ENCODE measurements around the gene FRS3.
"Not testable (repeated sequence)": the region's sequence is repeated elsewhere in the genome, so short reads cannot be mapped to it uniquely, and the experiment has no call there.

FRS3 gene

DNA sequence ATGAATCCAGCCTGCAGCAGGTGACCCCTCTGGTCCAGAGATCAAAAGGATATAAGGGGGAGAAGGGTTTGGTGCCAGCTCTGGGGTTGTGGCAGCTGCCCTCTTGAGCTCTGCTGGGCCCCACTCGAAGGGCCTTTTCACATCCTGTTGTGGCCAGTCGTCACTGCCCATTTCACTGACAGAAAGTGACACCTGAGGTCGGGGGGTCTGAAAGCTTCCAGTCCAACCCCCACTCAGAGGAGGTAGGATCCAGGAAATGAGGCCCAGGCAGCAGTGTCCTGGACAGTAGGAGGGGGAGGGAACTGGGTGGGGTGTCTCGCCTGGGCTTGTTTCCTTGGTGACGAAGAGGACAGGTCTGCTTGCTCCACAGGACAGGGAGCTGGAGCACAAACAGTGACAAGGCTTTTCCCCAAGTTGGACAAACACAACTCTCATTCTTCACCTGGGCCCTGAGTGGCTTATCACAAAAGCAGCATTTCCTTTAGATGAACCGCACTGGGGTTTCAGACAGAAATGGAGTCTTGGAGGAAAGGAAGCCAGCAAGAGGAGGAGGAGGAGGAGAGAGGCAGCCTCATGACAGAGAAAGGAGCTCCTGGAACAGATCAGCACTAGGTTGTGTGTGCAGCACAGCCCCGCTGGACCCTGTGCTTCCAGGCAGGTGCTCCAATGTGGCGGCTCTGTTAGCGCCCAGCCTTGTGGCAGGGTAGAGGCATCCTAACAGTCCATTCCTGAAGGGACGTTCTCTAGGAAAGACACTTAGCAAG is 11.0 kb downstream of the FRS3 start:
- DNase-seq = no peak

DNA sequence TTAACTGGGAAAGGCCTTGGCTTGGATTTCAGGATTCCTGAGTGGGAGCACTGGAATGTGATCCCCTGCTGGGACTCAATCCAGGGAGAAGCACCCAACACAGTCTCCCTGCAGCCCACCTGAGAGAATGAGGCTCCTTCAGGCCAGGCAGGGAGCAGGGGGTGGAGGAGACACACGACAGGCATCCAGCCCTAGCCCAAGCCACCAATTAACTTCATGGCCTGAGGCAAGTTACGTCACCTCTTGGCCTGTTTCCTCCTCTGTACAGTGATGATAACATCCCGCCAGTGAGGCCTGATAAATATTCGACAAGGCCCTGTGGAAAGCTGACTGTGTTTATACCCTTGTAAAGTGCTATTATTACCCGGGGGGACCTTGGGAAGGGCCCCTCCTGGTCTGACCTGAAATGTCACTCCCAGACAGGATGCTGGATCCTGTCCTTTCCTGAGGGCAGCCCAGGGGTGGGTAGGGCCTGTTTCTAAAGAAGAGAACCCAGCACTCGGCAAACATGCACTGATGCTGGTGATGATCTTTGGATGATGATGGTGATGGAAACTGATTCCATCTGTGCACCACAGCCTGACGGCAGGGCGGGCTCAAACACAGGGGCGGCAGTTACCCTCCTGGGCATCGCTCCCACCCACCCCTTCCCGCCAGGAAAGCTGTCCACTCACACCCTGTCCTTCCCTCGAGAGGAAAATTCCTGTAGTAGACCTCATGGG is 12.4 kb downstream of the FRS3 start:
- no peak for DNase-seq

DNA sequence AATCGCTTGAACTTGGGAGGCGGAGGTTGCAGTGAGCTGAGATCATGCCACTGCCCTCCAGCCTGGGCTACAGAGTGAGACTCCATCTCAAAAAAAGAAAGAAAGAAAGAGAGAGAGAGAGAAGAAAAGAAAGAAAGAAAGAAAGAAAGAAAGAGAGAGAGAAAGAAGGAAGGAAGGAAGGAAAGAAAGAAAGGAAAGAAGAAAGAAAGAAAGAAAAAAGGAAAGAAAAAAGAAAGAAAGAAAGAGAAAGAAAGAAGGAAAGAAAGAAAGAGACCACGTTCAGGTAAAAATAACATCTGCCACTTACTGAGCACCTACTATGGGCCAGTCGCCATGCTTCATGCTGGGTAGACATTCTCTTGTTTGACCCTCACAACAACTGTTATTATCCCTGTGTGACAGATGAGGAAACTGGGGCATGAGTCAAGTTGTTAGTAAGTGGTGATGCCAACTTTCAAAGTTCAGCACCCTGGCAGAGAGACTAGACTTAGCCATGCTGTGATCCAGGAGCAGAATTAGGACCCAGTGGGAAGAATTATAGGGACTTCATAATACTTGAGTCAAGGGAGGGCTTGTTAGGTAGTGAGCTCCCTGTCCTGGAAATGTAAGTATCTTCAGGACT is 13.5 kb downstream of the FRS3 start:
- not testable (repeated sequence) for DNase-seq

DNA sequence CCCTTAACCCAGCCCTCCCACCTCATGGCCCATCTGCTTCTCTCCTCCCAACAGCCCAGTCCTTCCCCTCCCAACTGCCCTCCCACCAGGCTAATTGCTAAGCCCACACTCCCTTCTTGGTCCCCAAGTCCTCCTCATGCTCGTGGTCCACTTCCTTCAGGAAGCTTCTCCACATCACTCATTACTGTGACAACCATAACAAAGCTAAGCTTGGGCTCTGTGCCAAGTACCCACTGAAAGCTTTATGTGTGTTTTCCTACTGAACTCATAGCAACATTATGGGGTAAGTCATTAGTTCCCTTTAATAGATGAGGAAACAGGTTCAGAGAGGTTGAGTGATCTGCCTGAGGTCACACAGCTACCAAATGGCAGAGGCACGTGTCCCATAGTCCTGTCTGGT is 16.2 kb downstream of the FRS3 start:
- peak; percentile 6 for DNase-seq

DNA sequence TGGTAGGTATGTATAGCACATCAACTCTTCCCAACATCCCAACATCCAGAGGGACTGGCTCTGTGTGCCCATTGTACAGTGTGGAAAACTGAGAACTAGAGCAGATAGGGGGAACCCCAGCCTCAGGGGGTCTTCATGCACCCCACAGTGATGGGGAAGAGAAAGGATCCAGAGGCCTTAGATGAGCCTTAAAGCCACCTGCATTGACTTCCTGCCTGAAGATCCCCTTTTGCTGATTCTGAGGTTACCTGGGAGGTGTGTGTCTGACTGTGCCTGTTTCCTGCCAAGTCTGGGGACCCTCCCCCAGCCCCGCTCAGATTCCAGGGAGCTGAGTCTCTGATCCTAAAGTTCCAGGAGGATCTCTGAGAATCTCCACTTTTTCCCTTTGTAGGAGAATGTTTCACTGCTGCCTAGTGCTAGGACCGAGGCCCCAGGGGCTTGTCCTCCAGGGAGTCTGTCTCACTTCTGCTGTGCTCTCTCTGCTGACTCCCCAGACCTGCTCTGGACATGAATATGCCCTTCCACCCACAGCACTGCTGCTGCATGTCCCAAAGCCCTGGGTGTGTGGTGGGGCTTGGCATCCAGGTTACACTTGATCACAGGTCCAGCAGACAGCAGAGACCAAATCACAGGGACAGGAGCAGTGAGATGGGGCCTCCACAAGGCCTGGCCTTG is 19.7 kb downstream of the FRS3 start:
- DNase-seq = no peak

DNA sequence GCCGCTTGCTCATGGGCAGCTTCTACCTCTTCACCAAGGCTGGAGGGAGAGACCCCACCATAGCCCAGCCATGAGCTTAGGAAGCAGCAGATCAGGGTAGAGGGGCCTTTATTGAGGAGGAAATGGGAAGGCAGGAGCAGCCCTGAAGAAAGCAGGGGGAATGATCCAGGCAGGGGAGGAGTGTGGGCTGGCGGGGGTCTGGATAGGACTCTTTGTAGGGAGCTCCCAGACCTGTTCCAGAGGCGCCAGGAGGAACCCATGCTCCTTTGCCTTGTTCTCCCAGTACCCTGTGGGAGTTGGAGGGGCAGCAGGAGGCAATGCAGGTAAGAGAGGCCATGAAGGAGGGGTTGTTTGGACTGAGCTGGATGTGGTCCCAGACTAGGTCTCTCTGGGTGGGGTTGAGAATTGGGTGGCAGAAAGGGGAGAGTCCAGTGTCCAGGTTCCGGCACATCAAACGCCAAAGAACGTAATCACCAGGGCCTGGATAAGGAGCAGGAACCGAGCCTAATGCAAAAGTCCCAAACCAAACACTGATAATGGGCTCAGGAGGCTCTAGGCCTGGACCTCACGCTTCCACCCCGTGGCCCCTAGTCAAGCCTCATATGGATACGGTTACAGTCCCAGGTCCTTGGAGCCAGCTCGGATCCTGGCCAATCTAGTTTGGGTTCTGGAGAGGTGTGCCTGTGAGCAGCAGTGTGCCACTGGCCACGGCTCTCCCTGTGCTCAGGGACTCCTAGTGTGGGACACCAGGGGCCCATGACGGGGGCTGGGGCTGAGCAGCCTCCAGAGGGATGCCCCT is 20.4 kb downstream of the FRS3 start:
- no peak for DNase-seq

DNA sequence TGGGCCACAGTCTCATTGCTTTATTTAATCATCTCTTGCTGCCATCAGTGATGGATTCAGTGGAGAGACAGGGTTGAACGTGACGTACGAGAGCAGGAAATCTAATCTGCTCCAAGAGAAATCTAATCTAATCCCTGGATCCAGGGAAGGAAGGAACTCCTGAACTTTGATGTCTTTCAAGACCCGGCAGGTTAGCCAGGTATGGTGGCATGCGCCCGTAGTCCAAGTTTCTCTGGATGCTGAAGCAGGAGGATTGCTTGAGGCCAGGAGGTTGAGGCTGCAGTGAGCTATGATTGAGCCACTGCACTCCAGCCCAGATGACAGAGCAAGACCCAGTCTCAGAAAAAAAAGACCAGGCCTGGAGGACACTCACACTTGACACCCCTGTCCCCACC is 21.1 kb downstream of the FRS3 start:
- no peak for DNase-seq

DNA sequence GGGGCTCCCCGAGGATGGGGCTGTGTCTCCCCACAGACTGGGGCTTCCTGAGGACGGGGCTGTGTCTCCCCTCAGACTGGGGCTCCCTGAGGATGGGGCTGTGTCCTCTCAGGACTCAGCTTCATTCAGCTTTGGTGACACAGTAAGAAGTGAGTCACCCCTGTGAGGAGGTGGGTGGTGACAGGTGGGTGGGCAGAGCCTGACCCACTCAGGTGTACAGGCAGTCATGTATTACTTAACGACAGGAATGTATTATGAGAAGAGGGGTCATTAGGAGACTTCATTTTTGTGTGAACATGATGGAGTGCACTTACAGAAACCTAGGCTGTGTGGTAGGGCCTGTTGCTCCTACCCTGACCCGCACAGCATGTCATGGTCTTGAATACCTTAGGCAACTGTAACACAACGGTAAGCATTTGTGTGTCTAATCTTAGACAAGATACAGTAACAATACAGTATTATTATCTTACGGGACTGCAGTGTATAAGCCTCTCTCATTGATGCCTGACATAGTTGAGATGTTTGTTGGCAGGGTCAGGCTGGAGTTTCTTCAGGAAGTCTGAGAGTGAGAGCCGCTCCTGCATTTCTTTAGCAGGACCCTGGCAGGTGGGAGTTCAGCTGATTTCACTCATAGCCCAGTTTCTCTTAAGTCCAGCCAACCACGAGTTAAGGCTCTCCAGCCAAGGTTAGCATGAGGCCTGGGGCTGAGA is 21.6 kb downstream of the FRS3 start:
- no peak for DNase-seq

DNA sequence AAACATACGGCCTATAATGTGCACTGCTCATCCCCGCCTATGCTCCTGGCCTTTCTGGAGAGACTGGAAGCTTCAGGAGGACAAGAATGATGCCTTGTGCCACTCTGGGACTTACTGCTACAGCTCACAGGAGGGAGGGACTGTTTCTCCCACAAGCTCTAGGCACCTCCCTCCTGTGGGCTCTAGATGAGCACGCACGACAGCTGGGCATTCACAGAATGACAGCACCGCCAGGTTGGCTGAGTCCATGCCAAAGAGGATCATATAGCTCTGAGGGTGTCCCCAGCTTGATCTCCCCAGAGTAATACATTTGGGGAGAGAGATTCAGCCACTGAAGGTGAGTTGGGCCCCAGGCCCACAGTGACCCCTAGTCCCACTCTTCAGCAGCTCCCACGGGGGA is 22.4 kb downstream of the FRS3 start:
- DNase-seq = no peak

DNA sequence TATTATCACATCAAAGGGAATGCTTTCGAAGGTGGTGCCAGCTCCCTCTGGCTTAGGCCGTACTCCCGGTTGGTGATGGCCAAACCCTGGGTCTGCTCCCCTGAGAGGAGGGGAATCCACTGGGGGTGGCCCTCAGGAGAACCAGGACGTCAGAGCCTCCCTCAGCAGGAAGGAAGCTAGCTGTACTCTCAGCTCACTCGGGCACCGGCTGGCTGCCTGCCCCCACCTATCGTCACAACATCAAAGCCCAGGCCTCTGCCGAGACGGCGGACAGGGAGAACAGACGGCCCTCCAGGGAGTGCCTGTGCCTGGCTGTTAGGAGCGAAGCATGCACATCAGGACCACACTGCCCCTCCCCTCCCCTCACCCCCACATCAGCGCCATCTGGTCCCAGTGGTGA is 23.3 kb downstream of the FRS3 start:
- DNase-seq = no peak

DNA sequence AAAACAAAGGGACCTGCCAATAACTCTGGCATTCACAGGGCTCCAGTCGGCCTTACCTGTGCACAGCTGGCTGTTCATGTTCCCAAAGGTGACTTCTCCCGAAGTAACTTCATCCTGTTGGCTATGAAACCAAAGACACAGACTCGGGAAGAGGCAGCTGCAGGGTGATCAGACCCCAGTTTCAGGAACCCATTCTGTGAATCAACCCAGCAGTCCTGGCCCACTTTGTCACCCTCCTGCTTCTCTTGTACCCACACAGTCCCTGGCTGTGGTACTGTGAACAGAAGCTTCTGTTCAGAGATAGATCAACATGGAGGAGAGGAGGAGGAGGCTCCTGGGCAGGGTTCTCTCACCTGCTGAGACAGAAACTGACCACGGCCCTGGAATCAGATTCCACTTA is 23.8 kb downstream of the FRS3 start:
- DNase-seq = no peak

DNA sequence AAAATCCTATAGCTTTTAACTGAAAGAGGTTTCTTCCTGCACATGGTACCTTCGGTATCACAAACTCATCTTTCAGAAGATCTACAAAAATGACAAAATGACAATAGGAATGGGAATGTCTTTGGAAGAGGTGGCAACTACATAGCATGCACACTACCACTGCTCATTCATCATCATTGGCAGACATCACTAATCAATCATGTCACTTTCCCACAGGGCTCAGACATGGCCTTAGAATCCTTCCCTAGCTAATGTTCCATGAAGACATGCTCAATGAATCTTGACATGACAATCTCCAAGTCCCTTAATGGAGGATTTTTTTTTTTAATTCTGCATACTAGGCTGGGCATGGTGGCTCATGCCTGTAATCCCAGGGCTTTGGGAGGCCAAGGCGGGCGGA is 29.3 kb downstream of the FRS3 start:
- no peak for DNase-seq

DNA sequence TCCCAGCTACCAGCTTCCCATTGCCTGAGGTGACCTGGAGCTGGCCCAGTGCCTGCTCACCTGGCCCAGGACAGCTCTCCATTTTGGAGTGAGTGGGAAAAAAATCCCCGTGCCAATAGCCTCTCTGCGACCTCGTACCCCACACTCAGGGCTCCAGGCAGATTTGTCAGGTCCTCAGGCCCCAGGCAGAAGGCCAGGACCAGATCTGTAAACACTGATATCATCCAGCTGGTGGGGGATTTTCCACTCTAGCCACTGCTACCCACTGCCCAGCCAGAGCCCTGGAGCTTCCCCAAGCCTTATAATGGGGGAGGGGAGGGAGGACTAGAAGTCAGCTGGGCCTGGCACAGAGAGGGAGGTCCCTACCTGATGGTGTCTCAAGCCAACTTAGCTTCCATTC is 31.2 kb downstream of the FRS3 start:
- no peak for DNase-seq

DNA sequence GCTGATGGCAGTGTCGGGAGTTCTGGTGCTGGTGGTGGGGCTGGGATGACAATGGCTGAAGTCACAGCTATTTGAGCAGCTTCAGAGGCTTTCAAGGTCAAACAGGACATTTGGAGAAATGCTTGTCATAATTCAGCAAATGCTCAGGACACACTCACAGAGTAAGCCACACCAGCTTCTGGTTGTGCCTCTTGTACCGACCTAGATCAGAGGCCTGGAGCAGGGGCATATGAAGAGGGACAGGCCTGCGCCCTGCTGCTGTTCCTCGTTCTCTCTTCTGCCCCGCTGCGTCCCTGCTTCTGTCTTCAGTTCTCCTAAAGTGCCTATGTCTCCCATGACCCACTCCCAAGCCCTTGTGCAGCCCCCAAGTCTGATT is 31.6 kb downstream of the FRS3 start:
- no peak for DNase-seq

DNA sequence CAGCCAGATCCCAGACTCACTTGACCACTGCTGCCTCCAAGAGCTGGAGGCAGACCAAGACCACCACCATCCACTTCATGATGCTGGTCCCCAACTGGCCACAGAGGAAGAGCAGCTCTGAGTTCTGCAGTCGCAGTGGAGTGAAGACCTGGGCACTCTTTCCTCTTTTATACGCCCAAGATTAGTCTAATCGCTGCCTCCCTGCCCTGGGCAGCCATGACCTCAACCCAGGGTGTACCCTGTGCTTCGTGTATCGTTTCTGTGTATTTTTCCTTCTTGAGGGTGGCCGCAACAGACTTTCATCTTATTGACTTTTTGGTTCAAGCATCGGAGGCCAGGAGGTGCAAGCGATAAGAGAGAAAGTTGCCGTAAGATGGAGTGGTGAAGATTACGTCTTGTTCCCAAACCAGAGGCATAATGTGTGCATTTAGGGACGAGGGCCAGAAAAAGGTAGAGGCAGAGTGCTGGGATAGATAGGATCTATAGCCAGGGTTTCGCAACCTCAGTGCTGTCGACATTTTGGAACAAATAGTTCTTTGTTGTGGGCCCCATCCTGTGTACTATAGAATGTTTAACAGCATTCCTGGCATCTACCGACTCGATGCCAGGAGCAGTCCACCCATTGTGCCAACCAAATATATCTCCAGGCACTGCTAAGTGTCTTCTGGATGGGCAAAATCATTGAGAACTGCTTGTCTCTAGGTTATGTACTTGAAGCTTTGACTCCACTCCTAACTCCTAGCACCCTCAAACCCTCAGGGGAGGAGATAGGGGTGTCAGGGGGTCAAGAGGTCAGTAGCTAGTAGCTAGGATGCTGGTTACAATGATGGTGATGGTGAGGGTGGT is 32.2 kb downstream of the FRS3 start, which contains the start of gene PGC:
PGC (minus strand) TSS at position 142 of the 846 bp plus-strand sequence; CDS start at position 79, 63 bp downstream.
- DNase-seq = no peak

DNA sequence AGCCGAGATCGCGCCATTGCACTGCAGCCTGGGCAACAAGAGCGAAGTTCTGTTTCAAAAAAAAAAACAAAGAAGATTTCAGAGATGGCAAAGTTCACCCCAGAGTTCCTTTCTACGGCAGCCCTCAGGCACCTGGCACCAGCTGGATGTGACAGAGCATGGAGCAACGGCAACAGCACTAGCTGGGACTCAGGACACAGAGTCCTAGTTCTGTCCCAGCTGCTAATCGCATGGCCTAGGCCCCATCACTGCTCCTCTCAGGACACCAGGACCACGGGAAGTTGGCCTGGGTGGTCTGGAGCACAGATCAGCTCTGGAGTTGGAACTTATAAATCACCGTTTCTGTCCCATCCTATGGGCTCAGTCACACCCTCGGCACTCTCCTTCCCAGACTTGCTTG is 33.6 kb downstream of the FRS3 start:
- no peak for DNase-seq

DNA sequence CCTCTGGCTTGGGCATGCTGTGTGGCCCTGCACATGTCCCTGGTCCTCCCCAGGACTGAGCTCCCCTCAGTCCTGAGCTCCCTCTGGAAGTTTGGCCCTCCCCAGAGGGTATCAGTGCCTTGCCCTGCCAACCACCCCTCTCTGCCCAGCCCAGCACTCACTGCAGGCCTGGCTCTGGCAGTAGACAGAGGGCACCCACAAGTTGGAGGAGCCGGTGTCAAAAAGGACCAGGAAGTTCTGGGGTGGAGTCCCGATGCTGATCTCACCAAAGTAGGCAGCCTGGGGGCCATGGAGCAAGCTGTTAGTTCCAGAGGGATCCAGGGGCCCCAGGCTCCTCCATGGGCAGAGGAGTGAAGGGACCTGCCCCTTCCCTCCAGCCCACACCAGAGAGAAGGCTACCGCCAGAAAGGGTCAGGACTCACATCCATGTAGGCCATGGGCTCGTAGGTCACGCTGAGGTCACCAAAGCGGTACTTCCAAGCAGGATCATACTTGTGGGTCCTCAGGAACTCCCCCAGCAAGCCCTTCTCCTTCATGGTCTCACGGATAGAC is 35.4 kb downstream of the FRS3 start:
- no peak for DNase-seq

DNA sequence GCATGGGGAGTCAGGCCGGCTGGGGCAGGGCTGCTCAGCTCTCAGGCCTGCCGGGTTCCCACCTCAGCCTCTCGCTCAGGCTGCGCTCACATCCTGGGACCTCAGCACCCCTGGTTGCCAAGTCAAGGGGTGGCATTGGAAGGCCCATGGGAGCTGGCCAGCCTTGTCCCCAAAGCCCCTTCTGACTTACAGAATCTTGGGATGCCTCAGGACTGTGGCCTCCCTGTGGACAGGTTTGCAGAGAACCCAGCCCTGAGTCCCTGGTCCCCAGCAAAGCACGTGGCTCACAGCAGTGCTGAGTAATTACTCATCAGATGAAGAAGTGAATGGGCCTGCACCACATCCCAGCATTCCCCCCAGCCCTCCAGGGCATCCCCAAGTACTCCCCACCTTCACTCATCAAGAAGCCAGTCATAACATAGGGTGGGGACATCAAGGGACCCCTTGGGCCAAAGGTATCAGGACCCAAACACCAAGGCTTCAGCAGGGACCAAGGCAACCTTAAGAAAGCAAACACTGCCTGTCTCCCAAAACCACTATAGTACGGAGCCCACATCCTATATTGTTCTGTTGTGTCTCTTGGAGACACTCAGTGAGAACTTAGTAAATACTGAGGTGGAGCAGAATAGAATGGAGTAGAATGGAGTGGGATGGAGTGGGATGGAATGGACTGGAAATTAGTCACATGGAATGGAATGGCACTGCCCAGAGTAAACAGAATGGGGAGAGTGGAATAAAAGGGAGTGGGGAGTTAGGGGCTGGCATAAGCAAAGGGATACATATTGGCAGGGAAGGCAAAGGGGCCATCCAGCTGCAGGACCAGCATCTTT is 36.1 kb downstream of the FRS3 start:
- no peak for DNase-seq

DNA sequence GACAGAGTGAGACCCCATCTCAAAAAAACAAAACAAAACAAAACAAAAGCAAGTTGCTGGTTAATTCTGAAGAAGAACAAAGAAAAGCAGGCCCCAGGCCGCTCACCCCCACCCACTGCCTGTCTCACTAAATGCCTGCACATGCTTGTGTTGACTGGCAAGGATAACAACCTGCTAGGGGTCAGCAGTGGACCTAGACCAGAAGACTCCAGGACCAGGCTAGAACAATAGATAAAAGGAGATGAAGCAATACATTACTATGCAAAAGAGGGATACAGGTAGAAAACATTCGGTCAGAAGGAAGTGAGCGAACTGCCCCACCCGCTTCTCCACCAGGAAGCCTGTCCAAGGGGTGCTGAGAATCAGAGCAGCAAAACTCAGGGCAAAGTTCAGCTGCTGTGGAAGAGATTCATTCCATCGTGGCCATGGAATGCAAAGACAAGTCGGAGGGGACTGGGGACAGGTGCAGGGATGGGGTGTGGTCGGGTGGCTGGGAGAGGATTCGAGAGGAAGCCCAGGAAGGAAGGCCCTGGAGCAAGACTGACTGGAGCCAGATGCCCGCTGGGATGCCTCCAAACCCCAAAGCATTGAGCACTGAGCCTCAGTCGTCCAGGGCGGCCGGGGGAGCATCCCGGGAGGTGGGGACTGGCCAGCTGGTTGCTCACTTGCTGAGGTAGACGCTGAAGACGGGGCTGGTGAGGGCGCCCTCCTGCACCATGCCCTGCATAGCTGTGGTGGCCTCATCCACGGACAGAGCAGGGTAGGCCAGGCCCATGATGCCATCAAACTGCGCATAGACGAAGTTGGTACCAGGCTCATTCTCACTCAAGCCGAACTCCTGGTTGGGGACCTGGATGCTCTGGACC is 37.8 kb downstream of the FRS3 start:
- DNase-seq = no peak

Data from COR-L47 (cell line).